ENCODE data around the gene IZUMO1R. TPM values are rescaled to one million over a fixed set of nuclear protein-coding genes. Genes with fewer than 3 reads are reported as not detected.

The IZUMO1R gene
- total and polyA plus RNA-seq, 2 donors (not counting 1 experiment from before 2014, with no cell fraction given): not detected

- DNase-seq (no peak), ATAC-seq (ENCODE audit: low read depth) (no peak)
- Histone ChIP-seq H3K79me2 (ENCODE audit: control insufficient read depth, insufficient read depth, low read length) (no peaks in the 10 kb centered on the region), H2AFZ (ENCODE audit: insufficient read depth, low read depth, low read length, poor library complexity, severe bottlenecking) (no peak overlapping the region), H3K9ac (ENCODE audit: low read length) (no peak overlapping the region), H3K27me3 (replicated peaks in 1 of 4; ENCODE audit: control extremely low read depth in 1 of 4, control insufficient read depth in 3 of 4, insufficient read depth in 4 of 4, low read length in 3 of 4) (no peaks in the 10 kb centered on the region), H3K36me3 (replicated peaks in 1 of 2; ENCODE audit: control extremely low read depth in 1 of 2, control insufficient read depth in 1 of 2, extremely low read depth in 1 of 2, insufficient read depth in 2 of 2, low read length in 1 of 2) (no peaks in the 10 kb centered on the region), H3K4me3 (ENCODE audit: control extremely low read depth in 1 of 5, extremely low read depth in 1 of 5, insufficient read depth in 1 of 5, low read depth in 2 of 5, low read length in 4 of 5) (no peak overlapping the region), H3K9me3 (ENCODE audit: control extremely low read depth in 1 of 3, control insufficient read depth in 2 of 3, insufficient read depth in 1 of 3, low read length in 2 of 3) (peaks cover 0 to 6% (median 0%) of the 10 kb centered on the region in 3 donors), H3K4me2 (replicated peaks; ENCODE audit: low read depth, low read length, poor library complexity, severe bottlenecking) (no peak overlapping the region), H3K27ac (ENCODE audit: low read length in 2 of 2) (no peak overlapping the region), H4K20me1 (ENCODE audit: control insufficient read depth, insufficient read depth, low read length, poor library complexity, severe bottlenecking) (no peaks in the 10 kb centered on the region), H3K4me1 (ENCODE audit: control insufficient read depth in 2 of 2, insufficient read depth in 2 of 2, low read length in 2 of 2) (no peaks in the 10 kb centered on the region)
- Mint-ChIP-seq H3K4me1 (no peaks in the 10 kb centered on the region), H3K27me3 (peaks cover 10% of the 10 kb centered on the region), H3K4me3 (no peak overlapping the region), H3K9me3 (ENCODE audit: insufficient read depth) (no peaks in the 10 kb centered on the region), H3K27ac (no peak overlapping the region)
- TF ChIP-seq EZH2 (IDR thresholded peaks at IDR 0.05; ENCODE audit: borderline replicate concordance, insufficient read depth, low read depth, low read length, poor library complexity, severe bottlenecking): no peak
- no peak for TF ChIP-seq CTCF (IDR thresholded peaks at IDR 0.05)
- ChIA-PET POLR2A (no interaction called here), CTCF (no interaction called here)
- WGBS (ENCODE audit: insufficient coverage): no CpG with 5 or more reads among the region's 1 CpG
- intact Hi-C loops (cut with micrococcal nuclease): no loop called here
Measured at GRCh38 chr11:94305146-94305545, 766 bp downstream of the IZUMO1R start.

GRCh38 chr11:94307101-94307791 lies 2.9 kb downstream of the IZUMO1R start:
- peaks cover 0 to 6% (median 0%) of the 10 kb centered on the region in 3 donors for H3K9me3 ChIP-seq (ENCODE audit: control extremely low read depth in 1 of 3, control insufficient read depth in 2 of 3, insufficient read depth in 1 of 3, low read length in 2 of 3)
- Mint-ChIP-seq H3K9me3 (ENCODE audit: insufficient read depth) (no peaks in the 10 kb centered on the region), H3K4me1 (no peaks in the 10 kb centered on the region), H3K27me3 (peaks cover 14% of the 10 kb centered on the region), H3K4me3 (no peak overlapping the region), H3K27ac (no peak overlapping the region)
- H2AFZ ChIP-seq (ENCODE audit: insufficient read depth, low read depth, low read length, poor library complexity, severe bottlenecking): no peak overlapping the region
- no peaks in the 10 kb centered on the region for H3K36me3 ChIP-seq (replicated peaks in 1 of 2; ENCODE audit: control extremely low read depth in 1 of 2, control insufficient read depth in 1 of 2, extremely low read depth in 1 of 2, insufficient read depth in 2 of 2, low read length in 1 of 2)
- no peak overlapping the region for H3K9ac ChIP-seq (ENCODE audit: low read length)
- no peak overlapping the region for H3K27ac ChIP-seq (ENCODE audit: low read length in 2 of 2)
- ATAC-seq (ENCODE audit: low read depth) (no peak), DNase-seq (no peak)
- H4K20me1 ChIP-seq (ENCODE audit: control insufficient read depth, insufficient read depth, low read length, poor library complexity, severe bottlenecking): no peaks in the 10 kb centered on the region
- no peaks in the 10 kb centered on the region for H3K79me2 ChIP-seq (ENCODE audit: control insufficient read depth, insufficient read depth, low read length)
- no peaks in the 10 kb centered on the region for H3K4me1 ChIP-seq (ENCODE audit: control insufficient read depth in 2 of 2, insufficient read depth in 2 of 2, low read length in 2 of 2)
- CTCF ChIA-PET: no interaction called here
- intact Hi-C loops (cut with micrococcal nuclease): no loop called here
- WGBS (ENCODE audit: insufficient coverage): 96% methylated on average over 11 of the region's 14 CpGs
- TF ChIP-seq CTCF (IDR thresholded peaks at IDR 0.05) (no peak), EZH2 (IDR thresholded peaks at IDR 0.05; ENCODE audit: borderline replicate concordance, insufficient read depth, low read depth, low read length, poor library complexity, severe bottlenecking) (no peak)
- H3K4me3 ChIP-seq (ENCODE audit: control extremely low read depth in 1 of 5, extremely low read depth in 1 of 5, insufficient read depth in 1 of 5, low read depth in 2 of 5, low read length in 4 of 5): no peak overlapping the region
- no peak overlapping the region for H3K4me2 ChIP-seq (replicated peaks; ENCODE audit: low read depth, low read length, poor library complexity, severe bottlenecking)
- POLR2A ChIA-PET: no interaction called here
- H3K27me3 ChIP-seq (replicated peaks in 1 of 4; ENCODE audit: control extremely low read depth in 1 of 4, control insufficient read depth in 3 of 4, insufficient read depth in 4 of 4, low read length in 3 of 4): no peaks in the 10 kb centered on the region

Data from B cell (primary cell).